OCI-LY1 (cell line): ENCODE data around the gene LRP2.

Experiments used
- H2AFZ ChIP-seq: fragments of 200-600 bp; sonication (generic), shearing (Covaris generic); 2 replicates; pipeline ENCODE4 v1.6.0; 2014; ENCODE audit warnings: antibody characterized with exemption, mild to moderate bottlenecking, low read length
- H3F3A ChIP-seq: fragments of 200-600 bp; sonication (generic), shearing (Covaris generic); 2 replicates; pipeline ENCODE4 v1.6.0; 2014; ENCODE audit warnings: mild to moderate bottlenecking, antibody characterized with exemption, low read length, moderate library complexity; ENCODE audit not compliant: insufficient read depth
- H3K27ac ChIP-seq: fragments of 200-600 bp; sonication (generic); 2 replicates; pipeline ENCODE4 v1.5.1; 2014; ENCODE audit warnings: low read length, mixed run types, mild to moderate bottlenecking, low read depth; ENCODE audit not compliant: poor library complexity, severe bottlenecking
- H3K27me3 ChIP-seq: fragments of 200-600 bp; sonication (generic); 2 replicates; pipeline ENCODE4 v1.6.0; 2014; ENCODE audit warnings: antibody characterized with exemption, mild to moderate bottlenecking, low read length, moderate library complexity; ENCODE audit not compliant: insufficient read depth
- H3K36me3 ChIP-seq: fragments of 200-600 bp; sonication (generic); 2 replicates; pipeline ENCODE4 v1.6.1; 2014; ENCODE audit warnings: mild to moderate bottlenecking, antibody characterized with exemption, low read length, moderate library complexity, mixed read lengths; ENCODE audit not compliant: insufficient read depth
- H3K4me1 ChIP-seq: fragments of 200-600 bp; sonication (generic); 2 replicates; pipeline ENCODE4 v1.5.1; 2014; ENCODE audit warnings: mild to moderate bottlenecking, low read length, moderate library complexity; ENCODE audit not compliant: insufficient read depth, severe bottlenecking
- H3K4me2 ChIP-seq: fragments of 200-600 bp; sonication (generic), shearing (Covaris generic); 2 replicates; pipeline ENCODE4 v1.6.1; 2014; ENCODE audit warnings: low read length
- H3K4me3 ChIP-seq: fragments of 200-600 bp; sonication (generic); 2 replicates; pipeline ENCODE4 v1.5.1; 2014; ENCODE audit warnings: low read length, low read depth, mild to moderate bottlenecking, mixed read lengths; ENCODE audit not compliant: poor library complexity, severe bottlenecking
- H3K79me2 ChIP-seq: fragments of 200-600 bp; shearing (Covaris generic); 2 replicates; pipeline ENCODE4 v1.6.1; 2016; ENCODE audit warnings: mixed run types, low read length, mixed read lengths; ENCODE audit not compliant: insufficient read depth
- H3K9ac ChIP-seq: fragments of 200-600 bp; sonication (generic), shearing (Covaris generic); 2 replicates; pipeline ENCODE4 v1.6.1; 2014; ENCODE audit warnings: mild to moderate bottlenecking, low read length, mixed read lengths
- H3K9me2 ChIP-seq: fragments of 200-600 bp; sonication (generic), shearing (Covaris generic); 2 replicates; pipeline ENCODE4 v1.6.1; 2014; ENCODE audit warnings: low read depth, mild to moderate bottlenecking, low read length, mixed read lengths
- H3K9me3 ChIP-seq: fragments of 200-600 bp; shearing (Covaris generic); 2 replicates; pipeline ENCODE4 v1.6.1; 2014; ENCODE audit warnings: low read length, mixed read lengths
- H4K20me1 ChIP-seq: fragments of 200-600 bp; sonication (generic), shearing (Covaris generic); 2 replicates; pipeline ENCODE4 v1.6.0; 2016; ENCODE audit warnings: mild to moderate bottlenecking, low read length; ENCODE audit not compliant: insufficient read depth
- CTCF ChIP-seq: fragments of 200-600 bp; sonication (generic), shearing (Covaris generic); IDR thresholded peaks from 2 replicates; pipeline ENCODE4 v1.5.1; 2017; ENCODE audit warnings: mild to moderate bottlenecking, antibody characterized with exemption, low read length, moderate library complexity, mixed read lengths
- EZH2 ChIP-seq: fragments of 200-600 bp; sonication (generic), shearing (Covaris generic); IDR thresholded peaks from 2 replicates; pipeline ENCODE4 v1.8.0; 2017; ENCODE audit warnings: borderline replicate concordance, mixed run types, mild to moderate bottlenecking, antibody characterized with exemption, low read length, moderate library complexity, mixed read lengths

LRP2 gene

GRCh38 chr2:169254774-169255173 is 107.6 kb downstream of the LRP2 start:
- H3K9ac ChIP-seq, result no peak overlapping the region
- H3K27me3 ChIP-seq, result no peaks in the 10 kb centered on the region
- H3K9me2 ChIP-seq, result no peaks in the 10 kb centered on the region
- H3K4me1 ChIP-seq, result no peaks in the 10 kb centered on the region
- H3K4me3 ChIP-seq, result no peak overlapping the region
- H3K9me3 ChIP-seq, result no peaks in the 10 kb centered on the region
- no peak overlapping the region for H3K4me2 ChIP-seq
- H3F3A ChIP-seq, result no peaks in the 10 kb centered on the region
- H2AFZ ChIP-seq, result no peak overlapping the region
- H3K36me3 ChIP-seq, result no peaks in the 10 kb centered on the region
- H3K27ac ChIP-seq, result no peak overlapping the region
- TF ChIP-seq EZH2 (no peak), CTCF (no peak)
- no peaks in the 10 kb centered on the region for H4K20me1 ChIP-seq
- H3K79me2 ChIP-seq, result no peaks in the 10 kb centered on the region

- Histone ChIP-seq H3K4me3 (no peak overlapping the region), H3K4me1 (no peaks in the 10 kb centered on the region), H3K9me2 (no peaks in the 10 kb centered on the region), H2AFZ (no peak overlapping the region), H3K9me3 (no peaks in the 10 kb centered on the region), H3K79me2 (no peaks in the 10 kb centered on the region), H3K27ac (no peak overlapping the region), H3F3A (no peaks in the 10 kb centered on the region), H4K20me1 (no peaks in the 10 kb centered on the region), H3K4me2 (no peak overlapping the region), H3K27me3 (no peaks in the 10 kb centered on the region), H3K36me3 (no peaks in the 10 kb centered on the region), H3K9ac (no peak overlapping the region)
- no peak for TF ChIP-seq EZH2
- TF ChIP-seq CTCF, result no peak
Measured at GRCh38 chr2:169247211-169247610, 115.1 kb downstream of the LRP2 start.

GRCh38 chr2:169240405-169240804 is 121.9 kb downstream of the LRP2 start:
- Histone ChIP-seq H3K4me3 (no peak overlapping the region), H3K9me3 (no peaks in the 10 kb centered on the region), H3K9me2 (no peaks in the 10 kb centered on the region), H3F3A (no peaks in the 10 kb centered on the region), H3K9ac (no peak overlapping the region), H3K36me3 (no peaks in the 10 kb centered on the region), H3K27me3 (no peaks in the 10 kb centered on the region), H2AFZ (no peak overlapping the region), H3K4me2 (no peak overlapping the region), H3K27ac (no peak overlapping the region), H3K4me1 (no peaks in the 10 kb centered on the region), H3K79me2 (no peaks in the 10 kb centered on the region), H4K20me1 (no peaks in the 10 kb centered on the region)
- TF ChIP-seq CTCF, result no peak
- no peak for TF ChIP-seq EZH2
